HepG2 (cell line): ENCODE data around the gene CD19. TPM values are rescaled to one million over a fixed set of nuclear protein-coding genes. Genes with fewer than 3 reads are reported as not detected.

Experiments used
- AKAP8 ChIP-seq: sonication (generic); formaldehyde crosslinking; IDR thresholded peaks from 2 replicates; pipeline ENCODE4 v1.5.1; 2020; ENCODE audit warnings: mild to moderate bottlenecking, missing genetic modification reagents
- DDIT3 ChIP-seq: sonication (generic); formaldehyde crosslinking; IDR thresholded peaks from 2 replicates; pipeline ENCODE4 v1.4.0; 2020; ENCODE audit warnings: mild to moderate bottlenecking, missing genetic modification reagents
- DNMT3B ChIP-seq: conservative IDR thresholded peaks from 2 replicates; pipeline ENCODE4 v1.6.1; 2016; ENCODE audit warnings: missing biosample characterization, control low read depth
- FOSL1 ChIP-seq: sonication (generic); formaldehyde crosslinking; IDR thresholded peaks from 2 replicates; pipeline ENCODE4 v1.9.0; 2021; ENCODE audit warnings: missing genetic modification reagents, borderline replicate concordance
- FOXP4 ChIP-seq: sonication (generic); formaldehyde crosslinking; IDR thresholded peaks from 2 replicates; pipeline ENCODE4 v1.4.0; 2020; ENCODE audit warnings: missing genetic modification reagents
- KDM1A ChIP-seq: IDR thresholded peaks from 2 replicates; pipeline ENCODE4 v1.6.1; 2016; ENCODE audit warnings: missing compliant biosample characterization
- KDM4B ChIP-seq: sonication (generic); formaldehyde crosslinking; IDR thresholded peaks from 2 replicates; pipeline ENCODE4 v1.4.0; 2020; ENCODE audit warnings: missing genetic modification reagents
- MBNL3 ChIP-seq: fragments of 250-450 bp; sonication (Bioruptor Pico); conservative IDR thresholded peaks from 2 replicates; pipeline ENCODE4 v1.8.0; 2022; ENCODE audit warnings: mild to moderate bottlenecking, inconsistent platforms
- NFATC3 ChIP-seq: sonication (generic); formaldehyde crosslinking; IDR thresholded peaks from 2 replicates; pipeline ENCODE4 v1.5.1; 2020; ENCODE audit warnings: mild to moderate bottlenecking, missing genetic modification reagents
- RORA ChIP-seq: sonication (generic); formaldehyde crosslinking; IDR thresholded peaks from 2 replicates; pipeline ENCODE4 v1.5.0; 2020; ENCODE audit warnings: mild to moderate bottlenecking, missing genetic modification reagents, moderate library complexity
- SMC3 ChIP-seq: IDR thresholded peaks from 2 replicates; pipeline ENCODE4 v1.6.1; 2011; ENCODE audit warnings: low read length, improper control_type of control experiment
- TBP ChIP-seq: sonication (generic); formaldehyde crosslinking; IDR thresholded peaks from 2 replicates; pipeline ENCODE4 v1.5.0; 2020; ENCODE audit warnings: missing genetic modification reagents
- TGIF2 ChIP-seq: IDR thresholded peaks from 2 replicates; pipeline ENCODE4 v1.6.1; 2016; ENCODE audit warnings: control low read depth, missing compliant biosample characterization
- UBTF ChIP-seq: sonication (generic); formaldehyde crosslinking; IDR thresholded peaks from 2 replicates; pipeline ENCODE4 v1.4.0; 2020; ENCODE audit warnings: mild to moderate bottlenecking, missing genetic modification reagents
- ZEB1 ChIP-seq: IDR thresholded peaks from 2 replicates; pipeline ENCODE4 v1.6.1; 2012; ENCODE audit warnings: mild to moderate bottlenecking, low read depth, inconsistent platforms; ENCODE audit not compliant: insufficient replicate concordance
- ZMAT3 ChIP-seq: sonication (generic); formaldehyde crosslinking; conservative IDR thresholded peaks from 2 replicates; pipeline ENCODE4 v1.7.0; 2021; ENCODE audit warnings: missing genetic modification reagents
- ZNF24 ChIP-seq: fragments of 450-650 bp; IDR thresholded peaks from 2 replicates; pipeline ENCODE4 v1.6.1; 2017; ENCODE audit warnings: antibody characterized with exemption, mild to moderate bottlenecking
- ZNF382 ChIP-seq: sonication (generic); formaldehyde crosslinking; IDR thresholded peaks from 2 replicates; pipeline ENCODE4 v1.5.0; 2020; ENCODE audit warnings: missing genetic modification reagents, mild to moderate bottlenecking, borderline replicate concordance
- ZNF383 ChIP-seq: sonication (generic); formaldehyde crosslinking; IDR thresholded peaks from 2 replicates; pipeline ENCODE4 v1.4.0; 2020; ENCODE audit warnings: missing genetic modification reagents, mild to moderate bottlenecking, borderline replicate concordance
- ZNF513 ChIP-seq: sonication (generic); formaldehyde crosslinking; conservative IDR thresholded peaks from 2 replicates; pipeline ENCODE4 v1.5.0; 2020; ENCODE audit warnings: missing genetic modification reagents
- ZNF615 ChIP-seq: sonication (generic); formaldehyde crosslinking; IDR thresholded peaks from 2 replicates; pipeline ENCODE4 v1.5.0; 2020; ENCODE audit warnings: mild to moderate bottlenecking, missing genetic modification reagents, borderline replicate concordance
- ZNF776 ChIP-seq: sonication (generic); formaldehyde crosslinking; IDR thresholded peaks from 2 replicates; pipeline ENCODE4 v1.4.0; 2020; ENCODE audit warnings: mild to moderate bottlenecking, missing genetic modification reagents
- polyA plus RNA-seq, 8 experiments: library from polyadenylated mRNA; depleted of rRNA in 3 of 8; stranded (reverse) in 7 of 8; unstranded in 1 of 8; fragments of >200 nt; fragmentation: Illumina TruSeq in 4 of 8; extraction: Trizol in 4 of 8; gene quantifications; 2 replicates each; pipeline versions ENCODE4 v1.2.1 to v1.2.3, GENCODE V29; 2011 to 2016; ENCODE audit warnings: low read depth in 4 of 8, missing spikeins in 1 of 8, mixed read lengths in 1 of 8; ENCODE audit not compliant: insufficient read depth in 1 of 8
- total RNA-seq, 5 experiments: library from RNA; depleted of rRNA; stranded (reverse); fragments of >200 nt; fragmentation: Illumina TruSeq; extraction: Trizol; gene quantifications; 2 replicates each; pipeline ENCODE4 v1.2.3, GENCODE V29; 2016; ENCODE audit warnings: low read depth in 1 of 5
- TF ChIP-seq, protein P1 (sequence below): sonication (generic); formaldehyde crosslinking; IDR thresholded peaks from 2 replicates; pipeline ENCODE4 v1.8.0; 2022; ENCODE audit warnings: mild to moderate bottlenecking, missing genetic modification reagents; ENCODE audit not compliant: insufficient replicate concordance

The CD19 gene
- total and polyA plus RNA-seq, 2 of the 13 experiments (the other 11 are each of a cell fraction or from before 2014, with no cell fraction given): 0.55 to 1.1 TPM

DNA sequence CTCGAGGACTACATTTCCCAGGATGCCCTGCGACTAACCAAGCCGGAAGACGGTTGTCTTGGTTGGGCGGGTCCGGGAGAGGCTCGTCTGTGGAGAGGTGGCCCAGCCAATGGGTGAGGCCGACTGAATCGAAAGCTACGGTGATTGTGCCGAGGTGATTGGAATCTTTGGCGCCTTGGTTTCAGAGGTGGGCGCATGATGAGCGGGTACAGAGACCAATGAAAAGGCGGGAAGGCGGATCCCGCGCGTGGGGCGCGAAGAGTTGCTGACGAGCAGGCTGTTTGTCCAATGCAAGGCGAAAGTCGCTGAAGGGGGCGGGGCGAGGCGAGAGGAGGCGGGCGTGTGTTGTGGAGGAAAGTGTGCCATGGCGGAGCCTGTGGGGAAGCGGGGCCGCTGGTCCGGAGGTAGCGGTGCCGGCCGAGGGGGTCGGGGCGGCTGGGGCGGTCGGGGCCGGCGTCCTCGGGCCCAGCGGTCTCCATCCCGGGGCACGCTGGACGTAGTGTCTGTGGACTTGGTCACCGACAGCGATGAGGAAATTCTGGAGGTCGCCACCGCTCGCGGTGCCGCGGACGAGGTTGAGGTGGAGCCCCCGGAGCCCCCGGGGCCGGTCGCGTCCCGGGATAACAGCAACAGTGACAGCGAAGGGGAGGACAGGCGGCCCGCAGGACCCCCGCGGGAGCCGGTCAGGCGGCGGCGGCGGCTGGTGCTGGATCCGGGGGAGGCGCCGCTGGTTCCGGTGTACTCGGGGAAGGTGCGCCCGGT is 19.1 kb downstream of the CD19 start, which contains the start of gene NFATC2IP (continued):
- no peak for TF ChIP-seq TGIF2
- no peak for TF ChIP-seq DDIT3 (CRISPR knock-in tag)
- no peak for TF ChIP-seq ZNF382 (CRISPR knock-in tag)
- TF ChIP-seq SMC3: no peak
- TF ChIP-seq ZNF383: 0 out of 2 replicates have a peak, but pooled peaks have one; percentile 48
- TF ChIP-seq ZNF24: no peak
- no peak; the same call in 1 of the 2 replicates for TF ChIP-seq NFATC3 (CRISPR knock-in tag)
- no peak; the same call in 1 of the 2 replicates for TF ChIP-seq ZNF776 (CRISPR knock-in tag)
- TF ChIP-seq TBP: no peak
- no peak for TF ChIP-seq ZNF513 (CRISPR knock-in tag)
- TF ChIP-seq ZMAT3 (CRISPR knock-in tag): no peak; the same call in 1 of the 2 replicates
- no peak for TF ChIP-seq ZNF615 (CRISPR knock-in tag)
- TF ChIP-seq KDM4B (CRISPR knock-in tag): no peak
- no peak for TF ChIP-seq KDM1A (CRISPR knock-in tag)
- TF ChIP-seq FOSL1 (CRISPR knock-in tag): no peak
- TF ChIP-seq ZEB1: no peak
- TF ChIP-seq AKAP8 (CRISPR knock-in tag): no peak
- TF ChIP-seq FOXP4 (CRISPR knock-in tag): peak; percentile 22; the same call in 1 of the 2 replicates
- no peak for TF ChIP-seq MBNL3 (CRISPR knock-in tag)
- TF ChIP-seq DNMT3B (CRISPR knock-in tag): 0 out of 2 replicates have a peak, but pooled peaks have one; percentile 80
- TF ChIP-seq, protein P1, sequence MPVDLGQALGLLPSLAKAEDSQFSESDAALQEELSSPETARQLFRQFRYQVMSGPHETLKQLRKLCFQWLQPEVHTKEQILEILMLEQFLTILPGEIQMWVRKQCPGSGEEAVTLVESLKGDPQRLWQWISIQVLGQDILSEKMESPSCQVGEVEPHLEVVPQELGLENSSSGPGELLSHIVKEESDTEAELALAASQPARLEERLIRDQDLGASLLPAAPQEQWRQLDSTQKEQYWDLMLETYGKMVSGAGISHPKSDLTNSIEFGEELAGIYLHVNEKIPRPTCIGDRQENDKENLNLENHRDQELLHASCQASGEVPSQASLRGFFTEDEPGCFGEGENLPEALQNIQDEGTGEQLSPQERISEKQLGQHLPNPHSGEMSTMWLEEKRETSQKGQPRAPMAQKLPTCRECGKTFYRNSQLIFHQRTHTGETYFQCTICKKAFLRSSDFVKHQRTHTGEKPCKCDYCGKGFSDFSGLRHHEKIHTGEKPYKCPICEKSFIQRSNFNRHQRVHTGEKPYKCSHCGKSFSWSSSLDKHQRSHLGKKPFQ (CRISPR knock-in tag): no peak
- peak; percentile 83 for TF ChIP-seq UBTF (CRISPR knock-in tag)
- TF ChIP-seq RORA (CRISPR knock-in tag): no peak
